Upper lobe of right lung (tissue), 1 donor: ENCODE results near the gene MED15. TPM values are rescaled to one million over a fixed set of nuclear protein-coding genes. Genes with fewer than 3 reads are reported as not detected.

Experiments used
- ATAC-seq: fragments of 200-7000 bp; cut with Tn5 transposase; one replicate; pipeline ENCODE4 v1.9.1; 2020; ENCODE audit warnings: mild to moderate bottlenecking, moderate library complexity
- DNase-seq: peaks from one replicate; pipeline ENCODE4 v3.0.0-alpha.2; 2020
- H3K27ac ChIP-seq: fragments of 200-600 bp; one replicate; pipeline ENCODE4 v1.8.0; 2022
- H3K27me3 ChIP-seq: fragments of 200-600 bp; one replicate; pipeline ENCODE4 v1.8.0; 2022; ENCODE audit warnings: mild to moderate bottlenecking
- H3K36me3 ChIP-seq: fragments of 200-600 bp; one replicate; pipeline ENCODE4 v1.8.0; 2022
- H3K4me1 ChIP-seq: fragments of 200-600 bp; one replicate; pipeline ENCODE4 v1.8.0; 2022
- H3K4me3 ChIP-seq: fragments of 200-600 bp; one replicate; pipeline ENCODE4 v1.8.0; 2022; ENCODE audit warnings: mild to moderate bottlenecking
- H3K9me3 ChIP-seq: fragments of 200-600 bp; one replicate; pipeline ENCODE4 v1.8.0; 2022
- CTCF ChIP-seq: fragments of 200-600 bp; IDR thresholded peaks from one replicate; pipeline ENCODE4 v1.8.0; 2022; ENCODE audit warnings: antibody characterized with exemption
- intact Hi-C: fragments of 100-400 bp; cut with DNase I; formaldehyde crosslinking; loops from one replicate; pipeline ENCODE4 v1.11.0; 2022
- total RNA-seq: library from RNA; stranded (reverse); fragmentation: NEBNext Ultra II Directional; extraction: Animal tissue kit (Norgen Biotek cat#: 25700); gene quantifications from one replicate; pipeline ENCODE4 v1.2.1, GENCODE V29; 2021
- donor health status: DM: no; HTN: yes; CAD: no; lungs with severe emphysema.

MED15 gene
- total RNA-seq, 1 donor from 2014 or later, result 96.9 TPM

- Histone ChIP-seq H3K36me3 (peaks cover 54% of the 10 kb centered on the region), H3K4me3 (no peak overlapping the region), H3K27ac (peak overlapping the region; percentile 86), H3K4me1 (peaks cover 74% of the 10 kb centered on the region), H3K9me3 (no peaks in the 10 kb centered on the region), H3K27me3 (no peaks in the 10 kb centered on the region)
- ATAC-seq (no peak), DNase-seq (no peak)
- TF ChIP-seq CTCF, result no peak
- intact Hi-C loops, result no loop called here
Measured at GRCh38 chr22:20553947-20554741, 46.7 kb downstream of the MED15 start.

GRCh38 chr22:20554824-20555223 lies 47.4 kb downstream of the MED15 start:
- Histone ChIP-seq H3K4me3 (no peak overlapping the region), H3K27ac (peak overlapping the region; percentile 86), H3K4me1 (peaks cover 67% of the 10 kb centered on the region), H3K36me3 (peaks cover 61% of the 10 kb centered on the region), H3K9me3 (no peaks in the 10 kb centered on the region), H3K27me3 (no peaks in the 10 kb centered on the region)
- TF ChIP-seq CTCF, result no peak
- DNase-seq (no peak), ATAC-seq (no peak)
- intact Hi-C loops, result no loop called here

GRCh38 chr22:20558534-20558933 lies 51.1 kb downstream of the MED15 start:
- Histone ChIP-seq H3K9me3 (no peaks in the 10 kb centered on the region), H3K27me3 (no peaks in the 10 kb centered on the region), H3K4me3 (no peak overlapping the region), H3K36me3 (peaks cover 72% of the 10 kb centered on the region), H3K27ac (no peak overlapping the region), H3K4me1 (peaks cover 30% of the 10 kb centered on the region)
- DNase-seq, result no peak
- ATAC-seq, result no peak
- TF ChIP-seq CTCF, result no peak
- intact Hi-C loops, result no loop called here

DNA sequence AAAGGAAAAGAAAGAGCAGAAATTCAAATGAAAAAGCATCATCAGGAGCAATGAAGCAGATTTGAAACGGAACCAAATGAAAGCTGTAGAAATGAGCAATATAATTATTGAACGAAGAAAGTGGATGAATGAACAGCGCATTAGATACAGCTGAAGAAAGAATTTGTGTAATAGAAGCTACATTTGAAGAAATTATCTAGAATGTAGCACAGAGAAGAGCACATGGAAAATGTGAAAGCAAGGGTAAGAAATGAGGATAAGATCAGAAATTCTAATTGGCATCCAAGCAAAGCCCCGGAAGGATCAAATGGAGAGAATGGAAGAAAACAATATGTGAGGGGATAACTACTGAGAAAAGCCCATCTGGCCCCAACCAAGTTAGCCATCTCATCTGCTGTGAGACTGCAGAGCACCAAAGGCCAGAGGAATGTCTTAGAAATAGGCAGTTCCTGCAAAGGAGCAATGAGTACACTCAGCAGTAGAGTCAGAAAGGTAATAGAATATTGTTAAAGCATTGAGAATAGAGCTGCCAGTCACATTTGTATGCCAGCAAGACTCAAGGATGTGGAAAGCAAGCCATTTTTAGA lies 51.9 kb downstream of the MED15 start:
- no peaks in the 10 kb centered on the region for H3K27me3 ChIP-seq
- no peak for TF ChIP-seq CTCF
- ATAC-seq, result no peak
- no peak overlapping the region for H3K27ac ChIP-seq
- H3K4me3 ChIP-seq, result no peak overlapping the region
- H3K36me3 ChIP-seq, result peaks cover 66% of the 10 kb centered on the region
- H3K4me1 ChIP-seq, result peaks cover 23% of the 10 kb centered on the region
- intact Hi-C loops, result no loop called here
- H3K9me3 ChIP-seq, result no peaks in the 10 kb centered on the region
- no peak for DNase-seq

- no peak for ATAC-seq
- Histone ChIP-seq H3K36me3 (peaks cover 66% of the 10 kb centered on the region), H3K4me1 (peaks cover 19% of the 10 kb centered on the region), H3K4me3 (no peak overlapping the region), H3K9me3 (no peaks in the 10 kb centered on the region), H3K27me3 (no peaks in the 10 kb centered on the region), H3K27ac (no peak overlapping the region)
- intact Hi-C loops, result no loop called here
- no peak for DNase-seq
- TF ChIP-seq CTCF, result no peak
Measured at GRCh38 chr22:20560716-20561115, 53.3 kb downstream of the MED15 start.
